GM23338 (cell line): ENCODE data around the gene TCL1A. TPM values are rescaled to one million over a fixed set of nuclear protein-coding genes. Genes with fewer than 3 reads are reported as not detected.
A peak's percentile ranks its signal among the peaks of the same experiment; 100 is the strongest.
"Not testable (repeated sequence)": the region's sequence is repeated elsewhere in the genome, so short reads cannot be mapped to it uniquely, and the experiment has no call there.

ENCODE experiments used
- ATAC-seq: fragments of 200-7000 bp; cut with Tn5 transposase; 3 replicates; pipeline ENCODE4 v1.9.1; 2020
- DNase-seq: peaks from one replicate; pipeline ENCODE4 v3.0.0-alpha.2; 2015; ENCODE audit warnings: low spot score
- H2AFZ ChIP-seq: fragments of 200-600 bp; sonication (generic); 2 replicates; pipeline ENCODE4 v1.8.0; 2016; ENCODE audit warnings: antibody characterized with exemption, mild to moderate bottlenecking, moderate library complexity
- H3F3A ChIP-seq: fragments of 200-600 bp; sonication (generic); replicated peaks from 2 replicates; pipeline ENCODE4 v1.8.0; 2017; ENCODE audit warnings: antibody characterized with exemption, mixed run types, low read depth
- H3K27ac ChIP-seq: fragments of 200-600 bp; sonication (generic); 2 replicates; pipeline ENCODE4 v1.6.1; 2016; ENCODE audit warnings: low read depth
- H3K27me3 ChIP-seq: fragments of 200-600 bp; sonication (generic); 2 replicates; pipeline ENCODE4 v1.8.0; 2016; ENCODE audit warnings: mild to moderate bottlenecking, mixed run types, moderate library complexity; ENCODE audit not compliant: insufficient read depth
- H3K36me3 ChIP-seq: fragments of 200-600 bp; sonication (generic); 2 replicates; pipeline ENCODE4 v1.8.0; 2016; ENCODE audit warnings: mild to moderate bottlenecking; ENCODE audit not compliant: insufficient read depth
- H3K4me1 ChIP-seq: fragments of 200-600 bp; sonication (generic); 2 replicates; pipeline ENCODE4 v1.8.0; 2016; ENCODE audit warnings: mild to moderate bottlenecking, moderate library complexity; ENCODE audit not compliant: insufficient read depth
- H3K4me2 ChIP-seq: fragments of 200-600 bp; sonication (generic); 2 replicates; pipeline ENCODE4 v1.7.1; 2017; ENCODE audit warnings: mixed run types
- H3K4me3 ChIP-seq: fragments of 200-600 bp; sonication (generic); 2 replicates; pipeline ENCODE4 v1.6.1; 2016; ENCODE audit warnings: mixed run types
- H3K79me2 ChIP-seq: fragments of 200-600 bp; sonication (generic); replicated peaks from 2 replicates; pipeline ENCODE4 v1.8.0; 2017; ENCODE audit warnings: mild to moderate bottlenecking; ENCODE audit not compliant: insufficient read depth
- H3K9me2 ChIP-seq: fragments of 200-600 bp; sonication (generic); 2 replicates; pipeline ENCODE4 v1.8.0; 2017; ENCODE audit not compliant: insufficient read depth
- H4K20me1 ChIP-seq: fragments of 200-600 bp; sonication (generic); replicated peaks from 2 replicates; pipeline ENCODE4 v1.8.0; 2017; ENCODE audit warnings: mild to moderate bottlenecking; ENCODE audit not compliant: insufficient read depth
- H3K27ac Mint-ChIP-seq: 2 replicates; pipeline ENCODE4 v1.8.0; 2020; ENCODE audit warnings: inconsistent platforms, mild to moderate bottlenecking, moderate library complexity, mixed read lengths
- H3K27me3 Mint-ChIP-seq: 3 replicates; pipeline ENCODE4 v1.8.0; 2022; ENCODE audit warnings: low read depth, mild to moderate bottlenecking, moderate library complexity, mixed read lengths, inconsistent platforms; ENCODE audit not compliant: insufficient read depth, poor library complexity
- H3K36me3 Mint-ChIP-seq: 3 replicates; pipeline ENCODE4 v1.8.0; 2021; ENCODE audit warnings: low read depth, mild to moderate bottlenecking, inconsistent platforms, moderate library complexity, mixed read lengths
- H3K4me1 Mint-ChIP-seq: 3 replicates; pipeline ENCODE4 v1.8.0; 2020; ENCODE audit warnings: mild to moderate bottlenecking, inconsistent platforms, mixed read lengths
- H3K4me3 Mint-ChIP-seq: 3 replicates; pipeline ENCODE4 v1.8.0; 2021; ENCODE audit warnings: moderate library complexity, mild to moderate bottlenecking, inconsistent platforms, mixed read lengths
- H3K9me3 Mint-ChIP-seq: 3 replicates; pipeline ENCODE4 v1.8.0; 2020; ENCODE audit warnings: moderate library complexity, mild to moderate bottlenecking, inconsistent platforms, mixed read lengths
- CREB1 ChIP-seq: fragments of 250-450 bp; sonication (Bioruptor Pico); IDR thresholded peaks from 2 replicates; pipeline ENCODE4 v1.5.0; 2020; ENCODE audit warnings: low read depth, mild to moderate bottlenecking, moderate library complexity
- EZH2 ChIP-seq: fragments of 200-600 bp; sonication (generic); IDR thresholded peaks from one replicate; pipeline ENCODE4 v1.8.0; 2017; ENCODE audit warnings: antibody characterized with exemption, mild to moderate bottlenecking, low read depth; ENCODE audit not compliant: unreplicated experiment
- EZH2phosphoT487 ChIP-seq: fragments of 200-600 bp; sonication (generic); IDR thresholded peaks from one replicate; pipeline ENCODE4 v1.8.1; 2018; ENCODE audit warnings: antibody characterized with exemption; ENCODE audit not compliant: unreplicated experiment
- JUNB ChIP-seq: IDR thresholded peaks from one replicate; pipeline ENCODE4 v1.6.1; 2016; ENCODE audit warnings: antibody characterized with exemption; ENCODE audit not compliant: unreplicated experiment
- STAT1 ChIP-seq: IDR thresholded peaks from one replicate; pipeline ENCODE4 v1.6.1; 2016; ENCODE audit warnings: antibody characterized with exemption; ENCODE audit not compliant: unreplicated experiment
- ZNF114 ChIP-seq: fragments of 250-450 bp; sonication (Bioruptor Pico); IDR thresholded peaks from 2 replicates; pipeline ENCODE4 v1.5.0; 2020; ENCODE audit warnings: mild to moderate bottlenecking, moderate library complexity
- polyA plus RNA-seq: library from polyadenylated mRNA; unstranded; fragments of >200 nt; fragmentation: Nextera tagmentation; extraction: Ambion mirVana; gene quantifications from 2 replicates; pipeline ENCODE4 v1.2.1, GENCODE V29; 2016
- total RNA-seq: library from RNA; depleted of rRNA; stranded (reverse); fragments of >200 nt; shearing (Covaris generic); gene quantifications from 2 replicates; pipeline ENCODE4 v1.2.3, GENCODE V29; 2014
- TF ChIP-seq, protein P1 (sequence below): IDR thresholded peaks from one replicate; pipeline ENCODE4 v1.6.1; 2018; ENCODE audit warnings: antibody characterized with exemption; ENCODE audit not compliant: unreplicated experiment
- TF ChIP-seq, protein P2 (sequence below), 2 experiments: fragments of 200-600 bp in 1 of 2; sonication (generic) in 1 of 2; conservative IDR thresholded peaks; 2 replicates each; pipeline versions ENCODE4 v1.5.1 to v1.6.1; 2016 to 2017; ENCODE audit warnings: antibody characterized with exemption in 2 of 2, low read depth in 2 of 2, mild to moderate bottlenecking in 2 of 2, moderate library complexity in 1 of 2

The TCL1A gene
- total and polyA plus RNA-seq, 2 experiments from 2014 or later, result 3.6 to 5.3 TPM

DNA sequence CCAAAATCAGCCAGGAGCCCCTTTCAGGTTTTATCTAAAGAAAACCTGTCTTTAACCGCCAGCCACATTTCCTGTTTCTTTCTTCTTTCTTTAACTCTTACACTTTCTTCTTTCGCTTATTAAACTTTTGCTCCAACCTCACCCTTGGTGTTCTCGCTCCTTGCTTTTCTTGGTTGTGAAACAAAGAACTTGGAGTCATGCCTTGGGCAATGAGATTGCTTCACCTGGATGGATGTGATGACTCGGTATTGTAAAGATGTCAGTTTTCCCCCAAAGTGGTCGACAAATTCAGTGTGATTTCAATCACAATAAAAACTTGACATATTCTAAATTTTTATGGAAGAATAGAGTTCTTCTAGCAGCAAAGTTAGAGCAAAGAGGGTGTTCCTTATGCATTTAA, 16.2 kb upstream of the TCL1A start:
- DNase-seq, result no peak
- no peaks in the 10 kb centered on the region for H3K27me3 ChIP-seq
- 0 out of 2 replicates have a peak, but pooled peaks cover 4% of the 10 kb centered on the region for H3K4me1 ChIP-seq
- ATAC-seq, result no peak
- Mint-ChIP-seq H3K9me3 (peaks cover 11% of the 10 kb centered on the region; the same call in 2 of the 3 replicates), H3K27ac (no peak overlapping the region), H3K27me3 (no peaks in the 10 kb centered on the region), H3K36me3 (peaks cover 5% of the 10 kb centered on the region; the same call in 2 of the 3 replicates), H3K4me1 (peaks cover 14% of the 10 kb centered on the region; the same call in 2 of the 3 replicates), H3K4me3 (no peak overlapping the region)
- H3F3A ChIP-seq, result no peaks in the 10 kb centered on the region
- no peaks in the 10 kb centered on the region for H3K79me2 ChIP-seq
- H2AFZ ChIP-seq, result no peak overlapping the region
- no peak for TF ChIP-seq EZH2phosphoT487
- no peaks in the 10 kb centered on the region for H4K20me1 ChIP-seq
- no peak overlapping the region for H3K4me3 ChIP-seq
- H3K27ac ChIP-seq, result no peak overlapping the region
- H3K4me2 ChIP-seq, result no peak overlapping the region
- no peaks in the 10 kb centered on the region for H3K36me3 ChIP-seq
- H3K9me2 ChIP-seq, result peaks cover 9% of the 10 kb centered on the region

DNA sequence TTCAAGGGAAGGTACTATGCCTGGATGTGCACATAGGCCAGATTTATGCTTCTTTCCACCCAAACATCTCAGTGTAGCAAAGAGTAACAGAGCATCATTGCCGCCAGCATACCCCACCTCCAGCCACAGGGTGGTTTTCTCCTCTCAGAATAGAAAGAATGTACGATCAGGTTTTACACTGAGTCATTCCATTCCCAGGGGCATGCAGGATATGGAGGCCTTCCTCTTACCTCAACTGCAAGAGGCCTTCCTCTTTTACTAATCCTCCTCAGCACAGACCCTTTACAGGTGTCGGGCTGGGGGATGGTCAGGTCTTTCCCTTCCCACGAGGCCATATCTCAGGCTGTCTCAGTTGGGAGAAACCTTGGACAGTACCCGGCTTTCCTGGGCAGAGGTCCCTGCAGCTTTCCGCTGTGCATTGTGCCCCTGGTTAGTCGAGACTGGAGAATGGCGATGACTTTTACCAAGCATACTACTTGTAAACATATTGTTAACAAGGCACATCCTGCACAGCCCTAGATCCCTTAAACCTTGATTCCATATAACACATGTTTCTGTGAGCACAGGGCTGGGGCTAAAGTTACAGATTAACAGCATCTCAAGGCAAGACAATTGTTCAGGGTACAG, 15.6 kb upstream of the TCL1A start:
- not testable (repeated sequence) for H3K79me2 ChIP-seq, H3K4me3 ChIP-seq, ATAC-seq, H2AFZ ChIP-seq, H3K4me1 ChIP-seq, H3K4me3 Mint-ChIP-seq, DNase-seq, H4K20me1 ChIP-seq, H3K27me3 Mint-ChIP-seq, H3K27me3 ChIP-seq, H3K36me3 Mint-ChIP-seq, H3K4me2 ChIP-seq, H3K36me3 ChIP-seq, H3F3A ChIP-seq, H3K27ac Mint-ChIP-seq, H3K9me2 ChIP-seq, H3K27ac ChIP-seq
- H3K9me3 Mint-ChIP-seq, result peaks cover 11% of the 10 kb centered on the region; the same call in 2 of the 3 replicates
- TF ChIP-seq, protein P1, sequence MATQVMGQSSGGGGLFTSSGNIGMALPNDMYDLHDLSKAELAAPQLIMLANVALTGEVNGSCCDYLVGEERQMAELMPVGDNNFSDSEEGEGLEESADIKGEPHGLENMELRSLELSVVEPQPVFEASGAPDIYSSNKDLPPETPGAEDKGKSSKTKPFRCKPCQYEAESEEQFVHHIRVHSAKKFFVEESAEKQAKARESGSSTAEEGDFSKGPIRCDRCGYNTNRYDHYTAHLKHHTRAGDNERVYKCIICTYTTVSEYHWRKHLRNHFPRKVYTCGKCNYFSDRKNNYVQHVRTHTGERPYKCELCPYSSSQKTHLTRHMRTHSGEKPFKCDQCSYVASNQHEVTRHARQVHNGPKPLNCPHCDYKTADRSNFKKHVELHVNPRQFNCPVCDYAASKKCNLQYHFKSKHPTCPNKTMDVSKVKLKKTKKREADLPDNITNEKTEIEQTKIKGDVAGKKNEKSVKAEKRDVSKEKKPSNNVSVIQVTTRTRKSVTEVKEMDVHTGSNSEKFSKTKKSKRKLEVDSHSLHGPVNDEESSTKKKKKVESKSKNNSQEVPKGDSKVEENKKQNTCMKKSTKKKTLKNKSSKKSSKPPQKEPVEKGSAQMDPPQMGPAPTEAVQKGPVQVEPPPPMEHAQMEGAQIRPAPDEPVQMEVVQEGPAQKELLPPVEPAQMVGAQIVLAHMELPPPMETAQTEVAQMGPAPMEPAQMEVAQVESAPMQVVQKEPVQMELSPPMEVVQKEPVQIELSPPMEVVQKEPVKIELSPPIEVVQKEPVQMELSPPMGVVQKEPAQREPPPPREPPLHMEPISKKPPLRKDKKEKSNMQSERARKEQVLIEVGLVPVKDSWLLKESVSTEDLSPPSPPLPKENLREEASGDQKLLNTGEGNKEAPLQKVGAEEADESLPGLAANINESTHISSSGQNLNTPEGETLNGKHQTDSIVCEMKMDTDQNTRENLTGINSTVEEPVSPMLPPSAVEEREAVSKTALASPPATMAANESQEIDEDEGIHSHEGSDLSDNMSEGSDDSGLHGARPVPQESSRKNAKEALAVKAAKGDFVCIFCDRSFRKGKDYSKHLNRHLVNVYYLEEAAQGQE, result peak; percentile 26
- H3K4me1 Mint-ChIP-seq, result peaks cover 14% of the 10 kb centered on the region; the same call in 2 of the 3 replicates

DNA sequence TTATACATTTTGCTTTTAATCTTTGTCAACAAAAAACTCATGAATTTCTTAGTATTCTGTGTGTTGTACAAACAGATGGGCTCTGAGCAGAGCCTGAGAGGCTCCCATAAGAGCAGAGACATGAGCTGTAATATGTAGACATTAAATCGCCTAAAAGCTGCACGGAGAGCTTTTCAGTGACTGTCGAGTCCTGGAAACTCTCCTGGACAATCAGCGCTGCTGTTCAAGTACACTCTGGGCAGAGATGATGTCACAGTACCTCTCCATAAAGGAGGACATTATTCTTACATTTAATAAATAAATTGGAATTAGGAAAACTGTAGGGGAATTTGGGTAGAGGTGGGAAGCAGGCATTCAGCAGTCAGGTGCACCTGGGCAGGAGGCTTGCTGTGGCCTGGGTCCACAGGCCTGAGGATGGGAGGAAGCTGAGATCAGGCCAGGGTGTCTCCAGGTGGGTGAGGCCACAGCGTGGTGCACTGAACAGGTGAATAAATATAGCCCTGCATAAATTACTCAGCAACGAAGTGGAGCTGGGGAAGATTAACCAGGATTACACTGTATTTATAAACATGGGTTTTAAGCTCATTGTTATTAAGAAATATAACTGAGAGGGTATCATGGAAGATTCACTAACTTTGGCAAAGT, 13.3 kb upstream of the TCL1A start:
- H3K9me2 ChIP-seq, result peaks cover 5% of the 10 kb centered on the region; the same call in 1 of the 2 replicates
- H3K4me2 ChIP-seq, result no peak overlapping the region
- Mint-ChIP-seq H3K36me3 (peaks cover 5% of the 10 kb centered on the region; the same call in 2 of the 3 replicates), H3K4me3 (no peak overlapping the region), H3K9me3 (peaks cover 11% of the 10 kb centered on the region; the same call in 2 of the 3 replicates), H3K4me1 (peaks cover 16% of the 10 kb centered on the region), H3K27me3 (no peaks in the 10 kb centered on the region), H3K27ac (no peak overlapping the region)
- H3K27ac ChIP-seq, result no peak overlapping the region
- no peak overlapping the region for H2AFZ ChIP-seq
- DNase-seq (no peak), ATAC-seq (no peak)
- no peaks in the 10 kb centered on the region for H4K20me1 ChIP-seq
- H3K27me3 ChIP-seq, result no peaks in the 10 kb centered on the region
- no peaks in the 10 kb centered on the region for H3F3A ChIP-seq
- no peak overlapping the region for H3K4me3 ChIP-seq
- no peaks in the 10 kb centered on the region for H3K79me2 ChIP-seq
- H3K36me3 ChIP-seq, result no peaks in the 10 kb centered on the region
- H3K4me1 ChIP-seq, result 0 out of 2 replicates have a peak, but pooled peaks cover 10% of the 10 kb centered on the region
- TF ChIP-seq CREB1 (CRISPR knock-in tag) (no peak), ZNF114 (no peak), JUNB (no peak), EZH2 (no peak), STAT1 (no peak)
- TF ChIP-seq, protein P2, sequence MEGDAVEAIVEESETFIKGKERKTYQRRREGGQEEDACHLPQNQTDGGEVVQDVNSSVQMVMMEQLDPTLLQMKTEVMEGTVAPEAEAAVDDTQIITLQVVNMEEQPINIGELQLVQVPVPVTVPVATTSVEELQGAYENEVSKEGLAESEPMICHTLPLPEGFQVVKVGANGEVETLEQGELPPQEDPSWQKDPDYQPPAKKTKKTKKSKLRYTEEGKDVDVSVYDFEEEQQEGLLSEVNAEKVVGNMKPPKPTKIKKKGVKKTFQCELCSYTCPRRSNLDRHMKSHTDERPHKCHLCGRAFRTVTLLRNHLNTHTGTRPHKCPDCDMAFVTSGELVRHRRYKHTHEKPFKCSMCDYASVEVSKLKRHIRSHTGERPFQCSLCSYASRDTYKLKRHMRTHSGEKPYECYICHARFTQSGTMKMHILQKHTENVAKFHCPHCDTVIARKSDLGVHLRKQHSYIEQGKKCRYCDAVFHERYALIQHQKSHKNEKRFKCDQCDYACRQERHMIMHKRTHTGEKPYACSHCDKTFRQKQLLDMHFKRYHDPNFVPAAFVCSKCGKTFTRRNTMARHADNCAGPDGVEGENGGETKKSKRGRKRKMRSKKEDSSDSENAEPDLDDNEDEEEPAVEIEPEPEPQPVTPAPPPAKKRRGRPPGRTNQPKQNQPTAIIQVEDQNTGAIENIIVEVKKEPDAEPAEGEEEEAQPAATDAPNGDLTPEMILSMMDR (conservative IDR thresholded peaks at IDR 0.05; ENCODE audit: low read depth in 2 of 2), result no peak
- TF ChIP-seq, protein P1, result no peak
